Mammary epithelial cell (primary cell): ENCODE measurements around the gene CLCN4.
A peak's percentile ranks its signal among the peaks of the same experiment; 100 is the strongest.

Experiments used
- CTCF ChIP-seq, 2 donors: IDR thresholded peaks in 1 of 2; conservative IDR thresholded peaks in 1 of 2; 2 replicates each; pipeline ENCODE4 v1.5.1; 2011 to 2012; ENCODE audit warnings: inconsistent platforms in 2 of 2, low read length in 2 of 2, mild to moderate bottlenecking in 2 of 2, control low read depth in 1 of 2, low read depth in 1 of 2; ENCODE audit not compliant: insufficient read depth in 1 of 2; ENCODE audit errors: extremely low read depth in 1 of 2
- EZH2 ChIP-seq: IDR thresholded peaks from 2 replicates; pipeline ENCODE4 v1.6.1; 2012; ENCODE audit warnings: low read length, inconsistent platforms, borderline replicate concordance

- TF ChIP-seq CTCF (conservative IDR thresholded peaks at IDR 0.05 in 1 of 2, IDR thresholded peaks at IDR 0.05 in 1 of 2; ENCODE audit: extremely low read depth in 1 of 2, insufficient read depth in 1 of 2, low read depth in 1 of 2, low read length in 2 of 2) (peak; percentile 99 to 100), EZH2 (no peak)
Observed at GRCh38 chrX:10119399-10119990, 37.3 kb upstream of the CLCN4 start.
